SK-N-SH treated with all-trans-retinoic acid at 6 μM for 48 hours (cell line): ENCODE data around the gene CCDC8.
"Not testable (repeated sequence)": the region's sequence is repeated elsewhere in the genome, so short reads cannot be mapped to it uniquely, and the experiment has no call there.

Source experiments
- ATAC-seq: fragments of 200-7000 bp; cut with Tn5 transposase; 3 replicates; pipeline ENCODE4 v1.9.1; 2020; ENCODE audit warnings: mild to moderate bottlenecking, moderate library complexity
- ARNTL ChIP-seq: fragments of 450-650 bp; formaldehyde crosslinking; IDR thresholded peaks from 2 replicates; pipeline ENCODE4 v1.5.0; 2020; ENCODE audit warnings: low read depth, mild to moderate bottlenecking, moderate library complexity, borderline replicate concordance
- BACH2 ChIP-seq: fragments of 250-450 bp; sonication (Bioruptor Pico); IDR thresholded peaks from 2 replicates; pipeline ENCODE4 v1.9.0; 2021; ENCODE audit warnings: mild to moderate bottlenecking, borderline replicate concordance
- CSDC2 ChIP-seq: fragments of 250-450 bp; sonication (Bioruptor Pico); IDR thresholded peaks from 2 replicates; pipeline ENCODE4 v1.5.0; 2020; ENCODE audit warnings: mild to moderate bottlenecking, moderate library complexity
- CSRNP3 ChIP-seq: fragments of 250-450 bp; sonication (Bioruptor Pico); IDR thresholded peaks from 2 replicates; pipeline ENCODE4 v1.5.1; 2021; ENCODE audit warnings: mild to moderate bottlenecking, moderate library complexity
- ESRRG ChIP-seq: fragments of 250-450 bp; sonication (Bioruptor Pico); IDR thresholded peaks from 2 replicates; pipeline ENCODE4 v1.6.1; 2021; ENCODE audit warnings: mild to moderate bottlenecking
- ISL1 ChIP-seq: fragments of 250-450 bp; sonication (Bioruptor Pico); IDR thresholded peaks from 2 replicates; pipeline ENCODE4 v2.1.2; 2022; ENCODE audit warnings: mild to moderate bottlenecking, moderate library complexity
- PATZ1 ChIP-seq: fragments of 250-450 bp; sonication (Bioruptor Pico); IDR thresholded peaks from 2 replicates; pipeline ENCODE4 v1.8.0; 2020; ENCODE audit warnings: mild to moderate bottlenecking, moderate library complexity, borderline replicate concordance
- POU6F1 ChIP-seq: fragments of 250-450 bp; sonication (Bioruptor Pico); IDR thresholded peaks from 2 replicates; pipeline ENCODE4 v1.8.0; 2021; ENCODE audit warnings: low read depth, mild to moderate bottlenecking, moderate library complexity, borderline replicate concordance
- PPARA ChIP-seq: fragments of 250-450 bp; sonication (Bioruptor Pico); IDR thresholded peaks from 2 replicates; pipeline ENCODE4 v1.5.0; 2020; ENCODE audit warnings: mild to moderate bottlenecking, borderline replicate concordance
- SNAI2 ChIP-seq: fragments of 250-450 bp; sonication (Bioruptor Pico); IDR thresholded peaks from 2 replicates; pipeline ENCODE4 v1.5.0; 2020; ENCODE audit warnings: mild to moderate bottlenecking, moderate library complexity
- TOX ChIP-seq: fragments of 250-450 bp; sonication (Bioruptor Pico); IDR thresholded peaks from 2 replicates; pipeline ENCODE4 v1.8.0; 2021; ENCODE audit warnings: mild to moderate bottlenecking, moderate library complexity, borderline replicate concordance
- TSHZ2 ChIP-seq: fragments of 250-450 bp; sonication (Bioruptor Pico); IDR thresholded peaks from 2 replicates; pipeline ENCODE4 v1.5.0; 2020; ENCODE audit warnings: mild to moderate bottlenecking, moderate library complexity
- ZC3H10 ChIP-seq: fragments of 250-450 bp; sonication (Bioruptor Pico); IDR thresholded peaks from 2 replicates; pipeline ENCODE4 v1.5.1; 2021; ENCODE audit warnings: mild to moderate bottlenecking, moderate library complexity
- ZFP3 ChIP-seq: fragments of 250-450 bp; sonication (Bioruptor Pico); IDR thresholded peaks from 2 replicates; pipeline ENCODE4 v1.5.0; 2020; ENCODE audit warnings: mild to moderate bottlenecking, moderate library complexity
- ZFP30 ChIP-seq: fragments of 450-650 bp; formaldehyde crosslinking; IDR thresholded peaks from 2 replicates; pipeline ENCODE4 v1.5.0; 2022; ENCODE audit warnings: mild to moderate bottlenecking, moderate library complexity
- ZNF565 ChIP-seq: fragments of 450-650 bp; formaldehyde crosslinking; conservative IDR thresholded peaks from 2 replicates; pipeline ENCODE4 v1.5.0; 2020; ENCODE audit warnings: low read depth, mild to moderate bottlenecking, moderate library complexity
- ZNF70 ChIP-seq: fragments of 450-650 bp; formaldehyde crosslinking; IDR thresholded peaks from 2 replicates; pipeline ENCODE4 v1.5.0; 2020; ENCODE audit warnings: mild to moderate bottlenecking, moderate library complexity
- ZNF8 ChIP-seq: fragments of 450-650 bp; formaldehyde crosslinking; IDR thresholded peaks from 2 replicates; pipeline ENCODE4 v1.5.0; 2020; ENCODE audit warnings: mild to moderate bottlenecking, moderate library complexity

Gene CCDC8

DNA sequence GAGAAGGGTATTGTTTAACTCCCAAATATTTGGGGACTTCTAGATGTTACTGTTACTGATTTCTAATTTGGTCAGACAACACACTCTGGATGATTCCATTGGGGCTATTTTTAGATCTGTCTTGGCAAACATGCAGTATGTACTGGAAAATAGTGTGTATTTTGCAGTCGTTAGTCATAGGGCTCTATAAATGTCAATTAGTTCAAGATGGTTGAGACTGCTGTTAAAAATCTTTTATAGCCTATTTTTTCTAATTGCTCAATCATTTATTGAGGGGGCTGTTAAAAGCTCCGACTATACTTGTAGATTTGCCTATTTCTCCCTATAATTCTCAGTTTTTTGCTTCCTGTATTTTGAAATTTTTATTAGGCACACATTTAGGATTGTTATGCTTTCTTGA is 35.1 kb downstream of the CCDC8 start:
- peak; percentile 57 for ATAC-seq
- no peak for TF ChIP-seq ARNTL
- no peak for TF ChIP-seq ZFP30 (CRISPR knock-in tag)
- TF ChIP-seq TOX (CRISPR knock-in tag), result no peak
- TF ChIP-seq PATZ1, result no peak
- TF ChIP-seq ISL1, result peak; percentile 51; the same call in 1 of the 2 replicates
- TF ChIP-seq BACH2, result no peak
- TF ChIP-seq, all 23 proteins: peak for 1

GRCh38 chr19:46376241-46377153 is 36.9 kb downstream of the CCDC8 start:
- TF ChIP-seq ZC3H10 (CRISPR knock-in tag) (no peak), ZNF70 (CRISPR knock-in tag) (no peak), CSRNP3 (CRISPR knock-in tag) (no peak), ZFP3 (CRISPR knock-in tag) (no peak), ZFP30 (CRISPR knock-in tag) (no peak), ESRRG (no peak), CSDC2 (no peak)
- ATAC-seq, result no peak

DNA sequence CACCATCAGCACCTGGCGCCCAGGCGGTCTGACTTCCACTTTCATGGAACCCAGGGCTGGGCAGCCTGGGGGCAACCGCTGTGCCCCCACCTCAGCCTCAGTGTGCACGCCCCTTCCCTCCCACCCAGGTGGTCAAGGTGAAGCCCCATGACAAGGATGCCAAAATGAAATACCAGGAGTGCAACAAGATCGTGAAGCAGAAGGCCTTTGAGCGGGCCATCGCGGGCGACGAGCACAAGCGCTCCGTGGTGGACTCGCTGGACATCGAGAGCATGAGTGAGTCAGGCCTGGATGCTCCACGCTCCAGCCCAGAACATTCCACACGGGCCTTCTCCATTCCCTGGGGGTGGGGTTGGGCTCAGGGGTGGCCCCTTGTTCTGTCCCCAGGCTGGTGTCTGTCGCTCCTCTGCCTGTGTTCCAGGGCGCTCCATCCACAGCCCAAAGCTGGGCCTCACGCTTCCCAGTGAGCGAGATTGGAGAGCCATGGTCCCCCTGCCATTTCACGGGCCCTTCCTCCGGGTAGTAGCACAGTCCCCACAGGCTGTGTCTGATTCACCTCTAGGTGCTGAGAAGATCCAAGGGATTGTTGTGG is 37.8 kb downstream of the CCDC8 start:
- not testable (repeated sequence) for ATAC-seq

DNA sequence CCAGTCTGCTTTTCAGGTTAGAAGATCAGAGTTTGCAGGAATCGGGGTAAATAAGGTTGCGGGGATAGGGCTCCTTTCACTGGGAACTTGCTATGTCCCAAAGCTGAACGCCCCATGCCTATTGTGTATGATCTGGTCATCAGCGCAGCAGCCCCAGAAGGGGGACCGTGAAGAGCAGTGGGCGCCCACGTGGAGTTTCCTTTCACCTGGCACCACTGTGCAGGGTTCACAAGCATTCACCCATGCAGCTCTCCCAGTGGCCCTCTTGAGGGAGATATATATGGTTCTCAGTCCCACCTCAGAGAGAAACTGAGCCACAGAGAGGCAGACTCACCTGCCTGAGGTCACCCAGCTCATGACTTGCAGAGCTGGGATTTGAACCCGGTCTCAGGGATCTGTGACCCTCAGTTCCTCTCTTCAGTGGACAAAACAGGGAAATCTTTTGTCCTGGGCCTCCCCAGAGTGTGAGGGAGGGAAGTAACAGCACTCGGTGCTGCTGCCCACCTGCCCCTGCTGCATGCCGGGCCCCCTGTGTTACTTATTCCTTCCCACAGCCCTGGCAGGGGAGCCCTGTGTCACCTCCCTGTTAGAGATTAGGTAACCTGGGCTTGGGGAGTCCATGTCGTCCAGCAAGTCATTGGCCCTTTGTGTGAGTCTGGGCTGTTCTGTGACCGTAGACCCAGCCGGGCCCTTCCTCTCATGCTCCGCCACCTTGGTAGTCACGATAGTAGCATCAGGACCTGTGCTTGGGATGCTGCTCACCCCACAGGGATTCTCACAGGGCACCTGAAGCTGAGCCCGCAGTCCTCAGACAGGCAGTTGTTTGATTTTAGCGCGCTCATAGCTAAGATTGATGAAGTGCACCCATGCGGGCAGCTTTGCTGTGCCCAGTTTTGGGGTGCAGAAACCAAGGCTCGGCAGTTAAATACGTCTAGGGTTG is 38.6 kb downstream of the CCDC8 start:
- TF ChIP-seq PPARA, result no peak
- TF ChIP-seq PATZ1, result no peak
- no peak for TF ChIP-seq ZNF8 (CRISPR knock-in tag)
- TF ChIP-seq BACH2, result no peak
- no peak for TF ChIP-seq TOX (CRISPR knock-in tag)
- no peak for TF ChIP-seq ZNF565 (CRISPR knock-in tag)
- no peak for TF ChIP-seq ISL1
- TF ChIP-seq SNAI2 (CRISPR knock-in tag), result no peak
- ATAC-seq, result no peak

DNA sequence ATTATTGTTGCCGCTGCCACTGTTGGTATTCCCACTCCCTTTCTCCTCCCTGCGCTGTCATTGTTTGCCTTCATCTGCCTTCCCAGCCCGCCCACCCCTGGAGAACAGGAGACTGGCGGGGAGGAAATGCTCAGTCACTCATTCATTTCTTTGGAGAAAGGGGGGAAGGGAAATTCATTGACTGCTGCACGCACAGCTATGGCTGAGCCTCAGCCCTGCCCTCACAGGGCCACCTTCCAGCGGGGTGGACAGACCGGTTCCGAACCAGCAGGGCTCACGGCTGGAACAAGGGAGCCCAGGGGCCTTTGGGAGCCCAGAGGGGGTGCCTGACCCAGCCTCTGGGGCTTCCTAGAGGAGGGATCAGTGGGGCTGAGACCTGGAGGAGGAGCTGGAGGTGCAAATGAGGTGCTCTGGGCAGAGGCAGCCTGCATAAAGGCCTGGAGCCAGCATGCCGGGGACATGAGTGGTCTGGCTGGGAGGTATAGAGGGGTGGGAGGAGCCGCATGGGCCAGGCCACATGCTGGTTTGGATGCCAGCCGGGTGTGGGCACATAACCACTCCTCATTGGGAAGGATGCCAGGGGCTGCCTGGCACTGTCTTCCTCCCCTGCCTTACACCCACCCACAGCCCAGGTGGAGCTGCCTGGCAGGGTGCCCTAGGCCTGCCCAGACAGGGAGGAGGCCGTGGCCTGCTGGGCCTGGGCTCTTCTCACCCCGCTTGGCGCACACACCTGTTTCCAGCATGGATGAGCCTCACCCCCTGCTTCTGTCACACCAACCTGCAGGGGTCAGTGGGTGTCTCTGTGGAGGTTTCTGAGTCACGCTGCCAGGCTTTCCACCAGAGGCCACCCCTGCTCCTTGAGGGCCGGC is 39.6 kb downstream of the CCDC8 start:
- ATAC-seq, result peak; percentile 85
- TF ChIP-seq POU6F1 (CRISPR knock-in tag) (no peak), TSHZ2 (CRISPR knock-in tag) (0 out of 2 replicates have a peak, but pooled peaks have one; percentile 21)
- TF ChIP-seq, all 23 proteins: peak for 1
